Right ventricle myocardium superior (tissue), 1 donor: ENCODE data around the gene PDLIM4. TPM values are rescaled to one million over a fixed set of nuclear protein-coding genes. Genes with fewer than 3 reads are reported as not detected.

Experiments used
- ATAC-seq: fragments of 200-7000 bp; cut with Tn5 transposase; one replicate; pipeline ENCODE4 v1.9.1; 2020; ENCODE audit warnings: mild to moderate bottlenecking; ENCODE audit not compliant: poor library complexity
- DNase-seq: peaks from one replicate; pipeline ENCODE4 v3.0.0-alpha.2; 2020
- intact Hi-C: fragments of 100-400 bp; cut with DNase I; formaldehyde crosslinking; loops from one replicate; pipeline ENCODE4 v1.11.2; 2022
- total RNA-seq: library from RNA; stranded (reverse); fragmentation: NEBNext Ultra II Directional; extraction: Animal tissue kit (Norgen Biotek cat#: 25700); gene quantifications from one replicate; pipeline ENCODE4 v1.2.1, GENCODE V29; 2021
- donor health status: DM: no; HTN: yes; CAD: no; lungs with severe emphysema.

Gene PDLIM4
- total RNA-seq, 1 donor from 2014 or later: 5.2 TPM

DNA sequence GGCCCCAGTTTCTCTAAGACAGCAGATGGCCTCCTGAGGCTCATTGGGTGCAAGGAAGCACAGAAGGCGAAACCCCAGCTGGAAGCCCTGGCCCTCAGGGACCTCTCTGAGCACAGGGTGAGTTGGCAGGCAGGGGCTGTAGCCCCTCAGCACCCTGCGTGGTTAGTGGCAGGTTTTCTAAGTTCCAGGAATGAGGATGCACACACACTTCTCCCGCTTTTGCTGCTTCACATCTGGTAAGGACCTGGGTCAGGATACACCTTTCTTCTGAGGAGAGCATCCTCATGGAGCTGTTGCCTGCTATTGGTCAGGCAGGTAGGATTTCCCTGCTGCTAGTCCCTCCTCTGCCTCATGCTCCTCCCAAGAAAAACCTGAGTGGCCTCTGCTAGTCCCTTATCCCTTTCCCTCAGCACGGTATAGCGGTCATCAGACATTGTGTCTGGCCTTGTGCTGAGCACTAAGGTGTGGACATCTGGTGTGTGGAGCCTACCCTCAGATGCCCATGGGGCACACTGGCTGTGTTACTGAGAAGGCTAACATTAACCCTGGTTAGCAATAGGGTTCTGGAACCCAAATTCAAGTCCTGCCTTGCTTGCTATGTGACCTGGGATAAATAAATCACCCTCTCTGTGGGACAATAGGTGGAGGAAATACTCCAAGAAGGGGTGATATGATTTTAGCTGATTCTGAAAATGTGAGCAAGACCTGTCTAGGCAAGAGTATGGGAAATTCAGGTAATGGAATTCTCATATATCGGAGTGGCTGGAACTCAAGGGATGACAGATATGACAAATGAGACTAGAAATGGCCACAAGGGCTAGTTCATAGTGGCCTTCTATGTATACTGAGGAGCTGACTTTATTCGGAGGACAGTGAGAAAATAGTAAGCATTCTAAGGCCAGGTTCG is 38.3 kb downstream of the PDLIM4 start:
- DNase-seq (no peak), ATAC-seq (no peak)
- intact Hi-C loops: no loop called here

DNA sequence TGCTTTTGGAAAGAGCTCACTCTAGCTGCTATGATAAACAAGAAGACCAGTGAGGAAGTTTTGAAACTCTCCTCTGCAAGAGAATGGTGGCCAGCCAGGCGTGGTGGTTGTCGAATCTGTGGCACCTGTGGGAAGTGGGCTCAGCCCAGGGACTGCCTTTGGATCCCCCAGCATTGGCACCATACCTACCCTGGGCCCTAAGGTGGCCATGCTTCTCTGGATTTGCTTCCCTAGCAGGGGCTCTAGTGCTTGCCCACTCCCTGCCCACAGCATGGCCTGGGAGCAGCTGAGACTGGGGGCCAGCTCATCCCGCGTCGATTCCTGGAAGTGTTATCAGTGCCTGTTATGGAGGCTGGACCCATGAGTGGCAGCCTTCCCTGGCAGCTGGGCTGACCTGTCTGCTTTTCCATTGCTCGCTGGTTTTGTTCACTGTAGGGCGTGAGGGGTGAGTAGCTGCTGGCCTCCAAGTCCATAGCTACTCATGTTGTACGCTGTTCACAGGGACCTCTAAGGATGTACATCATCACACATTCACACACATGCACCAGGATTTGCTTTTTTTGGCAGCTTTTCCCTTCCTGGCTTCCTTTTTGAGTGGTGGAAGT is 39.0 kb downstream of the PDLIM4 start:
- ATAC-seq: no peak
- intact Hi-C loops: no loop called here
- DNase-seq: no peak

DNA sequence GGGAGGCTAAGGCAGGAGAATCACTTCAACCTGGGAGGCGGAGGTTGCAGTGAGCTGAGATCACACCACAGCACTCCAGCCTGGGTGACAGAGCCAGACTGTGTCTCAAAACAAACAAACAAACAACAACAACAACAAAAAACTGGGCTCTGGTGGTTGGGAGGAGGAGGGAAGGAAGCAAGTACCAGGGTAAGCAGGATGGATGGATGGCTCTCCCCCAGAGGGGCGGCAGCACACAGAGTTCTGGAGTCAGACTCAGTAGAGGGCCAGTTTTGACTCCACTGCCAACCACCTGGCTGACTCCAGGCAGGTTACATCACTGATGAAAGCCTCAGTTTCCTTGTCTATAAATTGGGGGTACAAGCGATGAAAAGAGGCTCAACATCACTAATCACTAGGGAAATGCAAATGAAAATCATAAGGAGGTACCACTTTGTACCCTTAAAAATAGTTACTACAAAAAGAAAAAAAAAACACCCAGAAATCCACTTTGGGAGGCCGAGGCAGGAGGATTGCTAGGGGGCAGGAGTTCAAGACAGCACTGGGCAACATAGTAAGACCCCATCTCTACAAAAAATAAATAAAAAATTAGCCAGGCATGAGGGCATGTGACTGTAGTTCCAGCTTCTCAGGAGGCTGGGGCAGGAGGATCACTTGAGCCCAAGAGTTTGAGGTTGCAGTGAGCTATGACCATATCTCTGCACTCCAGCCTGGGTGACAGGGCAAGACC is 39.9 kb downstream of the PDLIM4 start:
- intact Hi-C loops: no loop called here
- ATAC-seq (no peak), DNase-seq (no peak)

GRCh38 chr5:132298298-132299212 is 41.1 kb downstream of the PDLIM4 start:
- DNase-seq (no peak), ATAC-seq (no peak)
- intact Hi-C loops: no loop called here

GRCh38 chr5:132299917-132300316 is 42.4 kb downstream of the PDLIM4 start:
- no peak for DNase-seq
- intact Hi-C loops: no loop called here
- ATAC-seq: no peak

GRCh38 chr5:132300577-132301343 is 43.3 kb downstream of the PDLIM4 start:
- DNase-seq: no peak
- intact Hi-C loops: no loop called here
- peak; percentile 67 for ATAC-seq

DNA sequence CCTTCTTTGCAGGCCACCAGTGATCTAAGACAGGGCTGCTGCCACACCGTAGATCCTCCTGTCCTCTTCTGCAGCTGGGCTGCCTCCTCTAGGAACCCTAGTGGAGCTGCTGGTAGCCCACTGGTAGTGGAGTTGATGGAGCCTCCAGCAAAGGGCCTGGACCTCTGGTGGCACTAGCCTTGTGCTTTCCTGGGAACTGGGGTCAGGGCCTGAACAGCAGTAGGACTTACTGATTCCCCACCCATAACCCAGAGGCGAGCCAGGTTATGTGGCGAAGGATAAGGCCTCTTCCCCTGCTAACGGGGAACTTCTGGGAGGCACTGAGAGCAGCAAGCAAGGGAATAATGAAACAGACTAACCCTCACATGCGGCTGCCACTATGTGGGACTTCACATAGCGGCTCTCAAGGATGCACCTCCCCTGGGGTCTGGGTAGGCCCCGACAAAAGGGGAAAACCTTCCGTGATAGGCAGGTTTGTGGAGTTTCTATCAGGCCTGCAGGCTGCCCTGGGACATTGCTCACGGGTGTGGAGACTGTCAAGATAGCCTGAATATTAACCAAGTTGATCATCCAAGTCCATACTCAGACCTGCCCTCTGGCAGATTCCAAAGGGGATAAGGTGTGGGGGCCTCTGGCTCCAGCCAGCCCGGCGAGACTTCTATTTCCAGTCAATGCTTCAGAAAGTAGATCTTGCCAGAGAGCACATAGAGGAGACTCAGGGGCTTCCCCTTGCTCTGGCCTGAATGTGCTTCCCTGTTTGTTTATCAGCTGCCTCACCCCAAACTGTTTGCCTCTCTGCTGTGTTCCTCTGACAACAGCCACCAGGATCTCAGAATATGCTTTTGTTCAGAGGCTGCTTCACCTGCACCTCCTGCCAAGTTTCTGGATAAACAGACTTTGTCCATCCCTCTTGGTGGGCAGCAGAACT is 44.1 kb downstream of the PDLIM4 start:
- ATAC-seq (peak; percentile 83), DNase-seq (no peak)
- intact Hi-C loops: no loop called here

- intact Hi-C loops: no loop called here
- DNase-seq (no peak), ATAC-seq (no peak)
Measured at GRCh38 chr5:132302413-132302812, 44.9 kb downstream of the PDLIM4 start.

GRCh38 chr5:132303589-132303988 is 46.1 kb downstream of the PDLIM4 start:
- no peak for DNase-seq
- intact Hi-C loops: no loop called here
- no peak for ATAC-seq

DNA sequence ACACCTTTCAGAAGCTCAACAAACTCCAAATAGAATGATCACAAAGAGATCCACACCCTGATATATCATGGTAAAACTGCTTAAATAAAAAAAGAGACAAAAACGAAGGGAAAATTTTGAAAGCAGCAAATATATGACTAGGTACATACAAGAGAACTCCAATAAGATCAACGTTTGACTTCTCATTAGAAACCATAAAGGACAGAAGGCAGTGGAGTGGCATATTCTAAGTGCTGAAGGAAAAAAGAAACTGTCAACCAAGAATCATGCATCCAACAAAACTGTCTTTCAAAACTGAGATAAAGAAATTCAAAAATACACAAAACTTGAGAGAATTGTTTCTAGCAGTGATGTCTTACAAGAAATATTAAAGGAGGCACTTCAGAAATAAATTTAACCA is 47.9 kb downstream of the PDLIM4 start:
- no peak for DNase-seq
- ATAC-seq: no peak
- intact Hi-C loops: no loop called here

GRCh38 chr5:132308701-132309100 is 51.2 kb downstream of the PDLIM4 start:
- intact Hi-C loops: no loop called here
- ATAC-seq (no peak), DNase-seq (no peak)

DNA sequence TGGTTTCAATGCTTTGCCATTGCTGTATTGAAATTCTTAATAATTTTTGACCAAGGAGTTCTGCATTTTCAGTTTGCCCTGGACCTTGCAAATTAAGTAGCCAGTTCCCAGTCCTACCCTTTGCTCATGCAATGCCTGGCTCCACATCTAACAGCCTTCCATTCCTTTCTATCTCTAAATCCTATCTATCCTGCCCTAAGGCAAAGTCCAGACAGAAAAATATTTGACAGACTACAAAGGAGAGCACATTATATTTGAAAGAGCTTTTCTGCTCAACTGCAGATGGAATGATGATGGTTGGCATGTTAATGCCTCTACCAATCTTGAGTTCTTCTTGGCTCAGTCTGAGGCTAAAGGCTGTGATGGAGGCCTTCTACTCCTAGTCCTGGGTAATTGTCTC is 52.2 kb downstream of the PDLIM4 start:
- DNase-seq (no peak), ATAC-seq (no peak)
- intact Hi-C loops: no loop called here

DNA sequence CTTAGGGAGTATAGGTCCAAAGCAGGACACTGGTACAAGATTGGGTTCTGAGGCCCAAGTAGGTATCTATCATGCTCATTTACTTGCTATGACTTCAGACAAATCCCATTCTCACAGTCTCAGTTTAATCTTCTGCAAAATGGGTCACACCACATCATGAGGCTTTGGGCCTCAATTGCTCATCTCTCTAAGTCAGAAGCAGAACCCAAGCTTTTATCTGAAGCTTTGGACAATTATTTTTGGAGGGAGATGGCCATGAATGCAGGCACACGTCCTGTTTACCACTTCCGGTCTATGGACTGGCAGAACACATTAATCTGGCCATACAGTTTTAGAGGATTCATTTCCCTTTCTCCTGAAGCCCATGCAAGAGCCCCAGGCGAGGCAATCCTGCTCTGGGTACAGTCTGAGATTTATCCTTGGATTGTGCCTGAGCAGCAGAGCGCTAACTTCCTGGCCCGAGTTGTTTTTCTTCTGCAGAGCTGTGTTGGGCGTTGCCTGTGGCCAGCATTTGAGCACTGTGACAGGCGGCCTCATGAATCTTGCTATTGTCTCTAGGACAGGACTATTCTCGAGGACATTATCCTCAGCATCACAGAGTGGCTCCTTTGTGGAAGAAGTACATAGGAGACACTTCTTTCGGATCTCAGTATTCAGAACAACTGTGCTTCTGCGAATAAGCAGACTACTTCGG is 52.8 kb downstream of the PDLIM4 start:
- ATAC-seq: peak; percentile 26

DNA sequence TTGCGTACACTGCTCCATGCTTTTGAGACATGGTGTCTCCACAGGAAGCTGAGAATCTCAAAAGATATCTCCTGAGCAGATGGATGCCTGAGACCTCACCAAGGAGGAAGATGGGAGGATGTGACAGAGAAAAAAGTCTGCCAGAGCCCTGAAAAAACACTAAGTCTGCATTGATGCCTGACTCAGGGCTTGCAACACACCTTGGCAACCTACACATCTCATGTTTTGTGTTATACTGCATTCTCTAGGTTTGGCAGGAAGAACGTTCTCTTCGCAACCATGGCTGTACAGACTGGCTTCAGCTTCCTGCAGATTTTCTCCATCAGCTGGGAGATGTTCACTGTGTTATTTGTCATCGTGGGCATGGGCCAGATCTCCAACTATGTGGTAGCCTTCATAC is 55.9 kb downstream of the PDLIM4 start:
- no peak for ATAC-seq
- intact Hi-C loops: no loop called here
- no peak for DNase-seq

More for the DNA sequence above, 52.8 kb downstream of the PDLIM4 start:
- intact Hi-C loops: no loop called here
- DNase-seq: no peak

GRCh38 chr5:132313961-132314432 is 56.5 kb downstream of the PDLIM4 start:
- no peak for DNase-seq
- intact Hi-C loops: no loop called here
- ATAC-seq: no peak

DNA sequence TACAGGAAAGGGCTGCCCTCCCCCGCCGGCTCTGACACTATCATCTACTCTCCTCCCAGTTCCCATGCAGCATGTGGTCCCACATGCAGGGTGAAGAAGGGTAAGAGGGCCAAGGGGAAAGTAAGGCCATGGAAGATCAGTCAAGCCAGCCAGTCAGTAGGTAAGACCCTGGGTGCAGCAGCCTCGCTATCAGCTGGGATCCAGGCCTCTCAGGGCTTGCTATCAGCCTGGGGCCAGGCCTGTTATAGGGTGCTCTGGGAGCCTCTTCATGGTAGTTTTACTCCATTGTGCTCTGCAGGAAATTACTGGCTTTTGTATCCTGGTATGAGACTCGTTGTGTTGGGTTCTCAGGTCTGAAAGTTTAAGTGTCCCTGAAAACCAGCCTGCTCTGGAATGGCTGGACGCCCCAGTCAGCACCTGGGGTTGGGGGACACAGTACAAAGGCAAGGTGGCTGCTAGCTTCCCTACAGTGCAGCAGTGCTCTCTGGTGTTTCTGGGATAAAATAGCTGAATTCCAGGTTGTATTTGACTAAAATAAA is 58.1 kb downstream of the PDLIM4 start:
- ATAC-seq (no peak), DNase-seq (no peak)
- intact Hi-C loops: no loop called here
